Adrenal gland (tissue), 12 donors: ENCODE results near the gene SARS1. TPM values are rescaled to one million over a fixed set of nuclear protein-coding genes. Genes with fewer than 3 reads are reported as not detected.
"Not testable (repeated sequence)": the region's sequence is repeated elsewhere in the genome, so short reads cannot be mapped to it uniquely, and the experiment has no call there.

Experiments
- DNase-seq, 7 donors: peaks; one replicate each; pipeline ENCODE4 v3.0.0-alpha.2; 2019 to 2020
- H3K27ac ChIP-seq, 5 donors: fragments of 200-600 bp; sonication (generic) in 4 of 5; 1 replicate in 3 of 5; 2 replicates in 2 of 5; pipeline versions ENCODE4 v1.5.1 to v1.8.0; 2016 to 2020; ENCODE audit warnings: mild to moderate bottlenecking in 1 of 5
- H3K27me3 ChIP-seq: fragments of 200-600 bp; 2 replicates; pipeline ENCODE4 v1.8.0; 2021
- H3K36me3 ChIP-seq, 2 donors: fragments of 200-600 bp; replicated peaks in 1 of 2; 1 replicate in 1 of 2; 2 replicates in 1 of 2; pipeline versions ENCODE4 v1.5.1 to v1.8.0; 2018 to 2022
- H3K4me1 ChIP-seq, 2 donors: fragments of 200-600 bp; replicated peaks in 1 of 2; 1 replicate in 1 of 2; 2 replicates in 1 of 2; pipeline versions ENCODE4 v1.5.1 to v1.8.0; 2018 to 2021
- H3K4me3 ChIP-seq, 4 donors: fragments of 200-600 bp; sonication (generic) in 3 of 4; one replicate each; pipeline ENCODE4 v1.5.1; 2016 to 2018
- H3K9me3 ChIP-seq, 3 donors: fragments of 200-600 bp; sonication (generic) in 1 of 3; replicated peaks in 1 of 3; 1 replicate in 2 of 3; 2 replicates in 1 of 3; pipeline versions ENCODE4 v1.5.1 to v1.8.0; 2016 to 2021
- CTCF ChIP-seq, 6 experiments: fragments of 450-650 bp in 4 of 6; fragments of 200-600 bp in 2 of 6; sonication (generic) in 1 of 6; IDR thresholded peaks; 1 replicate in 5 of 6; 2 replicates in 1 of 6; pipeline versions ENCODE4 v1.5.1 to v1.8.0; 2016 to 2021; ENCODE audit warnings: antibody characterized with exemption in 6 of 6, mild to moderate bottlenecking in 2 of 6, moderate library complexity in 1 of 6
- POLR2A ChIP-seq, 2 donors: fragments of 450-650 bp; IDR thresholded peaks; one replicate each; pipeline ENCODE4 v1.6.1; 2017; ENCODE audit warnings: antibody characterized with exemption in 2 of 2, mild to moderate bottlenecking in 2 of 2, moderate library complexity in 1 of 2
- WGBS, 4 donors: extraction: QIAGEN DNeasy Blood & Tissue Kit in 2 of 4; methylation state at CpG; one replicate each; pipeline versions ENCODE4 v1.1.5 to v1.1.7; 2013 to 2017; 5-methylcytosine and 5-hydroxymethylcytosine counted together
- intact Hi-C, 2 donors: fragments of 100-400 bp; cut with DNase I; formaldehyde crosslinking; loops; one replicate each; pipeline versions ENCODE4 v1.14.1 to v1.15.0; 2022 to 2023
- polyA plus RNA-seq, 3 donors: library from polyadenylated mRNA; stranded (reverse); fragments of 200-250 nt in 2 of 3; fragments of 350-450 nt in 1 of 3; fragmentation: Illumina TruSeq in 1 of 3; extraction: RNeasy Lipid Tissue Mini Kit (QIAGEN cat#74804) in 1 of 3; gene quantifications; one replicate each; pipeline ENCODE4 v1.2.3, GENCODE V29; 2013 to 2014
- total RNA-seq, 9 donors: library from RNA; depleted of rRNA in 4 of 9; stranded (reverse); fragments of >200 nt in 4 of 9; fragments of 120-200 nt in 1 of 9; fragmentation: NEBNext Ultra II Directional in 1 of 9; extraction: Animal tissue kit (Norgen Biotek cat#: 25700) in 1 of 9; gene quantifications; one replicate each; pipeline versions ENCODE4 v1.1.0 to v1.2.4, GENCODE V29; 2013 to 2023
- donor health status: healthy with polysubstance abuse.
- donor health status: Bipolar disorder and iron deficiency.
- donor health status: DM: yes; HTN: yes; CAD: no.
- donor health status: DM: no; HTN: no; CAD: no.
- donor health status: DM: no; HTN: no; CAD: no.
- donor health status: DM: yes; HTN: yes; CAD: no.

The SARS1 gene
- total and polyA plus RNA-seq, 12 donors, result 64.3 to 216 (median 152) TPM

DNA sequence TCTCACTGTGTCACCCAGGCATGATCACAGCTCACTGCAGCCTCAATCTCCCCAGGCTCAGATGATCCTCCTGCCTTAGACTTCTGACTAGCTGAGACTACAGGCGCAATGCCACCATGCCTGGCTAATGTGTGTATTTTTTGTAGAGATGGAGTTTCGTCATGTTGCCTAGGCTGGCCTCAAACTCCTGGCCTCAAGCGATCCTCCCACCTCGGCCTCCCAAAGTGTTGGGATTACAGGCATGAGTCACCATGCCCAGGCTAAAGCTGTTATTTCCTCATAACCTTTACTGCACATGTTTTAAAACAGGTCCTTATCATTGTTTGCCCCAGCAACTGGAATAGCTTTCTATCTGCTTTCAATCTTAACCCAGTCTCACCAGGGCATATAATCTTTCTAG, 2.9 kb downstream of the SARS1 start:
- Histone ChIP-seq H3K4me1 (peaks cover 5 to 42% of the 10 kb centered on the region in 2 donors), H3K27me3 (no peaks in the 10 kb centered on the region), H3K9me3 (no peaks in the 10 kb centered on the region), H3K36me3 (peaks cover 0 to 7% of the 10 kb centered on the region in 2 donors), H3K27ac (peak overlapping the region in 1 of 5 donors; percentile 6), H3K4me3 (no peak overlapping the region)
- WGBS, 4 donors, result 85 to 97% (median 93%) methylated on average over 4 of the region's 4 CpGs
- intact Hi-C loops, result loop anchor here in 1 of 2 donors (5.0 kb wide), 1 partner anchor 51 kb away; no protein-coding TSS in a partner anchor
- peak in 1 of 7 donors; percentile 49 for DNase-seq
- TF ChIP-seq CTCF (IDR thresholded peaks at IDR 0.05), result no peak
- no peak for TF ChIP-seq POLR2A (IDR thresholded peaks at IDR 0.05)

DNA sequence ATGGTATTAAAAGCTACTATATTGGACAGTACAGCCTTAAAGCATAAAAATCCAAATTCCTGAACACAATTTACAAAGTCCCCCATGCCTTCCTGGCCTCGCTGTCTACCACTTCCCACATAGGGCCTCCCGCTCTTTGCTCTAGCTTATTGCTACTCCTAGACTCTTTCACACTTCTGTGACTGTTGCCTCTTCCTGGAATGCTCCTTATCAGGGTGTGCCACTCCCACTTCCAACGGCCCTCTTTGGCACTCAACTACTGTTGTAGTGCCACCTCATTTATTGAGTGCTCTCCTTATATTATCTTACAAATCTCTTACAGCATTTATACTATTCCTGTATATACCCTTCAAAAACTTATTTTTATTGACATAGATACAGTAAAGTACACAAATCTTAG, 4.8 kb downstream of the SARS1 start:
- TF ChIP-seq CTCF (IDR thresholded peaks at IDR 0.05) (no peak), POLR2A (IDR thresholded peaks at IDR 0.05) (no peak)
- Histone ChIP-seq H3K4me3 (no peak overlapping the region), H3K4me1 (peaks cover 5 to 38% of the 10 kb centered on the region in 2 donors), H3K27me3 (no peaks in the 10 kb centered on the region), H3K27ac (no peak overlapping the region), H3K36me3 (peaks cover 0 to 7% of the 10 kb centered on the region in 2 donors), H3K9me3 (no peaks in the 10 kb centered on the region)
- WGBS, 4 donors, result 64 to 71% (median 68%) methylated on average over 3 of the region's 3 CpGs
- DNase-seq, result peak in 2 of 7 donors; percentile 43
- intact Hi-C loops, result loop anchor here in 1 of 2 donors (5.0 kb wide), 1 partner anchor 49 kb away; no protein-coding TSS in a partner anchor

GRCh38 chr1:109221201-109221600, 7.5 kb downstream of the SARS1 start:
- peak in 1 of 7 donors; percentile 21 for DNase-seq
- intact Hi-C loops, H3K27ac ChIP-seq, H3K9me3 ChIP-seq, H3K4me3 ChIP-seq, H3K36me3 ChIP-seq, H3K27me3 ChIP-seq: not testable (repeated sequence)
- peaks cover 0 to 22% of the 10 kb centered on the region in 2 donors for H3K4me1 ChIP-seq
- WGBS, 4 donors, result 95 to 99% (median 96%) methylated on average over 8 to 9 of the region's 9 CpGs

DNA sequence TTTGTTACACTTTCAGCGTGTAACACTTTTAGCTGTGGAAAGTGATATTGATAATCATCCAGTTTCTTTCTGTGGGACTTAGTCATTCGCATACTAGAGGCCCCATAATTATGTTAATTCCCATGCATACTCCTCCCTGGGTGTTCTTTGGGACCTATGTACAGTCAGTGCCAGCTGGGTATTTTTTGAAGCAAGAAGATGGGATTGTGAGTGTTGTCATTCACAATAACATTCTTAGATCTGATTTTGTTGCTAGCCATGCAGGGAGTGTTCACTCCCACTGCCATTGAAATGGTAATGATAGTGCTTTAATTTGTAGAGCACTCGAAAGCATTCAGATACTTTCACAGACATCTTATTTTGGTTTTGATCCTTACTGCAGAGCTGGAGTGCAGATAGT, 11.6 kb downstream of the SARS1 start:
- H3K4me3 ChIP-seq, result no peak overlapping the region
- H3K36me3 ChIP-seq, result peaks cover 0 to 34% of the 10 kb centered on the region in 2 donors
- H3K9me3 ChIP-seq, result no peaks in the 10 kb centered on the region
- H3K27ac ChIP-seq, result no peak overlapping the region
- intact Hi-C loops, result no loop called here
- H3K27me3 ChIP-seq, result no peaks in the 10 kb centered on the region
- TF ChIP-seq CTCF (IDR thresholded peaks at IDR 0.05), result no peak
- TF ChIP-seq POLR2A (IDR thresholded peaks at IDR 0.05), result no peak
- no peak for DNase-seq
- 91 to 96% (median 93%) methylated on average over 3 of the region's 3 CpGs for WGBS, 4 donors
- H3K4me1 ChIP-seq, result no peaks in the 10 kb centered on the region
